SU-DHL-6 (cell line): ENCODE measurements around the gene PKM.

Experiments used
- CTCF ChIP-seq: fragments of 200-600 bp; sonication (generic); IDR thresholded peaks from one replicate; pipeline ENCODE4 v1.5.1; 2017; ENCODE audit warnings: antibody characterized with exemption, mild to moderate bottlenecking, low read length, moderate library complexity; ENCODE audit not compliant: insufficient read depth, poor library complexity, severe bottlenecking
- EZH2phosphoT487 ChIP-seq: fragments of 200-600 bp; sonication (generic), shearing (Covaris generic); conservative IDR thresholded peaks from 2 replicates; pipeline ENCODE4 v1.6.1; 2018; ENCODE audit warnings: mild to moderate bottlenecking, antibody characterized with exemption, low read length, moderate library complexity, mixed read lengths

DNA sequence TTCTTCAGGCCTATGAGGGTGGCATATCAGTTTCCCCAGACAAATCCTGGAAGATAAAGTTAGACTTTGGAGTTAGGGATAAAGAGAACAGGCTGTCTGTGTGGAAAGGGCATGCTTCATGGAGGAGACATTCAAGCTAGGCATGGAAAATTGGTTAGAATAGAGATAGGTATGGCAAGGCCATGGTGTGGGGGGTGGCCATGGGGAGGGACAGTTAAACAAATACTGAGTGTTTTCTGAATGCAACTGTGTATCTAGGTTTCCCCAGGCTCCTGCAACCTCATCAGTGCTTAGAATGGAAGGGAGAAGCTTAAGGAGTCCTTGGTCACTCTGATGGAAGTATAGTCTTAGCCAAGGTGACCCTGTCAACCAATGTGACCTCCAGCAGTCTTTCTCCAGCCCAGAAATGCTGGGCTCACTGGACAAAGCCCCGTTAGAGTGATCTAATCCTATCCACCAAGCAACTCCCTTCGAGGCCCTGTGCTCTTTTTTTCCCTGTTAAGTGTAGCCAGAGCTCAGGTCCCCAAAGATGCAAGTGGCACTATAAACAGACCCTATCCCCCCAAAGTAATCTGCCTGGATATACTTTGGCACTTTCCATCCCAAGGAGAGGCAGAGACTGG lies 5.5 kb upstream of the PKM start:
- TF ChIP-seq CTCF: no peak
- no peak for TF ChIP-seq EZH2phosphoT487
